Activated naive CD4-positive, alpha-beta T cell treated with Interleukin-2 at 50 U/mL for 16 hours (primary cell): Measurements from ENCODE around the gene SLC4A5.
"Not testable (repeated sequence)": the region's sequence is repeated elsewhere in the genome, so short reads cannot be mapped to it uniquely, and the experiment has no call there.

Experiments
- DNase-seq: peaks from one replicate; pipeline ENCODE4 v3.0.0-alpha.2; 2020

The SLC4A5 gene

GRCh38 chr2:74198023-74198460, 145.2 kb downstream of the SLC4A5 start:
- DNase-seq: no peak

GRCh38 chr2:74197049-74197448, 146.2 kb downstream of the SLC4A5 start:
- no peak for DNase-seq

GRCh38 chr2:74194799-74195198, 148.4 kb downstream of the SLC4A5 start:
- DNase-seq: no peak

- DNase-seq: no peak
These were observed 151.4 kb downstream of the SLC4A5 start for GRCh38 chr2:74191596-74192380.

GRCh38 chr2:74188696-74189095, 154.5 kb downstream of the SLC4A5 start:
- DNase-seq: no peak

- DNase-seq: no peak
These were observed 155.1 kb downstream of the SLC4A5 start for GRCh38 chr2:74188018-74188601.

GRCh38 chr2:74186706-74187105, 156.5 kb downstream of the SLC4A5 start:
- not testable (repeated sequence) for DNase-seq

GRCh38 chr2:74186038-74186437, 157.2 kb downstream of the SLC4A5 start:
- peak; percentile 45 for DNase-seq

- no peak for DNase-seq
These were observed 159.3 kb downstream of the SLC4A5 start for GRCh38 chr2:74183878-74184277.

- no peak for DNase-seq
These were observed 161.5 kb downstream of the SLC4A5 start for GRCh38 chr2:74181739-74182138.

GRCh38 chr2:74179063-74179865, 164.0 kb downstream of the SLC4A5 start:
- DNase-seq: no peak

GRCh38 chr2:74178211-74179062, 164.8 kb downstream of the SLC4A5 start, which contains the start of gene MOB1A:
MOB1A (minus strand) TSS chr2:74178879; CDS start chr2:74178674, 205 bp downstream.
- DNase-seq: peak; percentile 99

GRCh38 chr2:74177696-74178095, 165.5 kb downstream of the SLC4A5 start:
- no peak for DNase-seq

- no peak for DNase-seq
These were observed 168.3 kb downstream of the SLC4A5 start for GRCh38 chr2:74174909-74175308.

GRCh38 chr2:74168739-74169138, 174.5 kb downstream of the SLC4A5 start:
- DNase-seq: no peak
